BLaER1 (cell line): Measurements from ENCODE around the gene DSC2.

Experiments used
- H3K27ac ChIP-seq: shearing (Covaris generic); formaldehyde crosslinking; 2 replicates; pipeline ENCODE4 v1.8.1; 2022
- H3K27me3 ChIP-seq: shearing (Covaris generic); formaldehyde crosslinking; 2 replicates; pipeline ENCODE4 v1.8.1; 2022
- H3K36me3 ChIP-seq: shearing (Covaris generic); formaldehyde crosslinking; 2 replicates; pipeline ENCODE4 v1.8.1; 2022
- H3K4me1 ChIP-seq: shearing (Covaris generic); formaldehyde crosslinking; 2 replicates; pipeline ENCODE4 v1.8.1; 2022
- H3K4me2 ChIP-seq: shearing (Covaris generic); formaldehyde crosslinking; 2 replicates; pipeline ENCODE4 v1.8.1; 2022
- H3K4me3 ChIP-seq: shearing (Covaris generic); formaldehyde crosslinking; 2 replicates; pipeline ENCODE4 v1.8.1; 2022
- H3K9ac ChIP-seq: shearing (Covaris generic); formaldehyde crosslinking; 2 replicates; pipeline ENCODE4 v1.8.1; 2022
- H3K9me3 ChIP-seq: shearing (Covaris generic); formaldehyde crosslinking; 2 replicates; pipeline ENCODE4 v1.8.1; 2022
- H4K20me1 ChIP-seq: shearing (Covaris generic); formaldehyde crosslinking; 2 replicates; pipeline ENCODE4 v1.8.1; 2022
- Cebpa-rat ChIP-seq: shearing (Covaris generic); IDR thresholded peaks from 2 replicates; pipeline ENCODE4 v1.8.1; 2022

The DSC2 gene

GRCh38 chr18:31099450-31100230 lies 2.6 kb downstream of the DSC2 start:
- H3K36me3 ChIP-seq: no peaks in the 10 kb centered on the region
- no peaks in the 10 kb centered on the region for H3K4me1 ChIP-seq
- H3K4me3 ChIP-seq: no peak overlapping the region
- TF ChIP-seq Cebpa-rat: no peak
- no peak overlapping the region for H3K27ac ChIP-seq
- no peak overlapping the region for H3K9ac ChIP-seq
- H4K20me1 ChIP-seq: no peaks in the 10 kb centered on the region
- no peaks in the 10 kb centered on the region for H3K27me3 ChIP-seq
- no peak overlapping the region for H3K4me2 ChIP-seq
- H3K9me3 ChIP-seq: peaks cover 17% of the 10 kb centered on the region

GRCh38 chr18:31098878-31099277 lies 3.3 kb downstream of the DSC2 start:
- H4K20me1 ChIP-seq: no peaks in the 10 kb centered on the region
- H3K27ac ChIP-seq: no peak overlapping the region
- no peak for TF ChIP-seq Cebpa-rat
- no peak overlapping the region for H3K9ac ChIP-seq
- H3K27me3 ChIP-seq: no peaks in the 10 kb centered on the region
- H3K4me1 ChIP-seq: no peaks in the 10 kb centered on the region
- H3K9me3 ChIP-seq: peaks cover 17% of the 10 kb centered on the region
- H3K36me3 ChIP-seq: no peaks in the 10 kb centered on the region
- no peak overlapping the region for H3K4me2 ChIP-seq
- no peak overlapping the region for H3K4me3 ChIP-seq

- Histone ChIP-seq H4K20me1 (no peaks in the 10 kb centered on the region), H3K4me1 (no peaks in the 10 kb centered on the region), H3K4me2 (no peak overlapping the region)
These were observed 4.6 kb downstream of the DSC2 start for GRCh38 chr18:31097666-31098065.

GRCh38 chr18:31093880-31094279 lies 8.3 kb downstream of the DSC2 start:
- no peak for TF ChIP-seq Cebpa-rat

More at GRCh38 chr18:31097666-31098065, 4.6 kb downstream of the DSC2 start:
- Histone ChIP-seq H3K4me3 (no peak overlapping the region), H3K9me3 (peaks cover 17% of the 10 kb centered on the region), H3K27ac (no peak overlapping the region), H3K27me3 (no peaks in the 10 kb centered on the region), H3K36me3 (no peaks in the 10 kb centered on the region), H3K9ac (no peak overlapping the region)
- no peak for TF ChIP-seq Cebpa-rat

GRCh38 chr18:31093294-31093693 lies 8.9 kb downstream of the DSC2 start:
- Histone ChIP-seq H3K4me3 (no peak overlapping the region), H3K4me2 (no peak overlapping the region), H3K36me3 (no peaks in the 10 kb centered on the region), H3K9me3 (no peaks in the 10 kb centered on the region), H3K9ac (no peak overlapping the region), H4K20me1 (no peaks in the 10 kb centered on the region), H3K27me3 (no peaks in the 10 kb centered on the region), H3K27ac (no peak overlapping the region), H3K4me1 (no peaks in the 10 kb centered on the region)
- TF ChIP-seq Cebpa-rat: no peak

More at GRCh38 chr18:31093880-31094279, 8.3 kb downstream of the DSC2 start:
- no peaks in the 10 kb centered on the region for H3K9me3 ChIP-seq
- no peaks in the 10 kb centered on the region for H4K20me1 ChIP-seq
- no peak overlapping the region for H3K27ac ChIP-seq
- no peak overlapping the region for H3K9ac ChIP-seq
- no peak overlapping the region for H3K4me3 ChIP-seq
- no peak overlapping the region for H3K4me2 ChIP-seq
- no peaks in the 10 kb centered on the region for H3K36me3 ChIP-seq
- H3K27me3 ChIP-seq: no peaks in the 10 kb centered on the region
- no peaks in the 10 kb centered on the region for H3K4me1 ChIP-seq

GRCh38 chr18:31091350-31091749 lies 10.9 kb downstream of the DSC2 start:
- Histone ChIP-seq H3K36me3 (no peaks in the 10 kb centered on the region), H3K9me3 (no peaks in the 10 kb centered on the region), H3K9ac (no peak overlapping the region), H3K4me3 (no peak overlapping the region), H3K27ac (no peak overlapping the region), H3K4me1 (no peaks in the 10 kb centered on the region), H3K4me2 (no peak overlapping the region), H4K20me1 (no peaks in the 10 kb centered on the region), H3K27me3 (no peaks in the 10 kb centered on the region)
- no peak for TF ChIP-seq Cebpa-rat

- H3K4me3 ChIP-seq: no peak overlapping the region
- no peaks in the 10 kb centered on the region for H4K20me1 ChIP-seq
- no peak for TF ChIP-seq Cebpa-rat
- H3K4me2 ChIP-seq: no peak overlapping the region
- no peaks in the 10 kb centered on the region for H3K27me3 ChIP-seq
- no peak overlapping the region for H3K9ac ChIP-seq
- H3K36me3 ChIP-seq: no peaks in the 10 kb centered on the region
- no peaks in the 10 kb centered on the region for H3K4me1 ChIP-seq
- H3K27ac ChIP-seq: no peak overlapping the region
- H3K9me3 ChIP-seq: no peaks in the 10 kb centered on the region
These were observed 13.7 kb downstream of the DSC2 start for GRCh38 chr18:31088532-31088931.

GRCh38 chr18:31079973-31080372 lies 22.2 kb downstream of the DSC2 start:
- Histone ChIP-seq H3K4me1 (no peaks in the 10 kb centered on the region), H3K4me2 (no peak overlapping the region), H3K27ac (no peak overlapping the region), H3K9ac (no peak overlapping the region), H3K9me3 (no peaks in the 10 kb centered on the region), H3K36me3 (no peaks in the 10 kb centered on the region), H3K27me3 (no peaks in the 10 kb centered on the region), H3K4me3 (no peak overlapping the region), H4K20me1 (no peaks in the 10 kb centered on the region)
- TF ChIP-seq Cebpa-rat: no peak

- no peak overlapping the region for H3K27ac ChIP-seq
- TF ChIP-seq Cebpa-rat: no peak
- no peaks in the 10 kb centered on the region for H3K27me3 ChIP-seq
- H3K4me1 ChIP-seq: no peaks in the 10 kb centered on the region
- no peaks in the 10 kb centered on the region for H4K20me1 ChIP-seq
- no peaks in the 10 kb centered on the region for H3K9me3 ChIP-seq
- H3K36me3 ChIP-seq: no peaks in the 10 kb centered on the region
- H3K9ac ChIP-seq: no peak overlapping the region
- H3K4me2 ChIP-seq: no peak overlapping the region
- no peak overlapping the region for H3K4me3 ChIP-seq
These were observed 24.3 kb downstream of the DSC2 start for GRCh38 chr18:31077878-31078277.

GRCh38 chr18:31072175-31072574 lies 30.0 kb downstream of the DSC2 start:
- no peaks in the 10 kb centered on the region for H4K20me1 ChIP-seq

More at GRCh38 chr18:31072175-31072574, 30.0 kb downstream of the DSC2 start:
- Histone ChIP-seq H3K4me2 (no peak overlapping the region), H3K9me3 (no peaks in the 10 kb centered on the region), H3K27me3 (no peaks in the 10 kb centered on the region), H3K4me3 (no peak overlapping the region), H3K27ac (no peak overlapping the region), H3K9ac (no peak overlapping the region), H3K36me3 (no peaks in the 10 kb centered on the region), H3K4me1 (no peaks in the 10 kb centered on the region)
- TF ChIP-seq Cebpa-rat: no peak
